B cell (primary cell): ENCODE data around the gene RETN. TPM values are rescaled to one million over a fixed set of nuclear protein-coding genes. Genes with fewer than 3 reads are reported as not detected.

Experiments used
- ATAC-seq: fragments of 200-7000 bp; cut with Tn5 transposase; one replicate; pipeline ENCODE4 v1.10.0; 2021; ENCODE audit warnings: low read depth, mild to moderate bottlenecking, moderate number of reproducible peaks, moderate library complexity
- CTCF ChIA-PET: fragments of 350-600 bp; sonication (Branson Sonifier 250); formaldehyde crosslinking; loops from one replicate; lab custom pipeline; 2021; ENCODE audit warnings: antibody characterized with exemption, inconsistent platforms; lab: Charles Lee
- POLR2A ChIA-PET: fragments of 350-600 bp; sonication (Branson Sonifier 250); formaldehyde crosslinking; loops from one replicate; lab custom pipeline; 2021; ENCODE audit warnings: antibody characterized with exemption; lab: Charles Lee
- DNase-seq: peaks from one replicate; pipeline ENCODE4 v3.0.0; 2013
- H2AFZ ChIP-seq: 2 replicates; pipeline ENCODE4 v1.6.1; 2012; ENCODE audit warnings: mild to moderate bottlenecking, low read depth, low read length; ENCODE audit not compliant: insufficient read depth, poor library complexity, severe bottlenecking
- H3K27ac ChIP-seq, 2 donors: 1 replicate in 1 of 2; 2 replicates in 1 of 2; pipeline ENCODE4 v1.5.1; 2012 to 2013; ENCODE audit warnings: low read length in 2 of 2, mild to moderate bottlenecking in 2 of 2, moderate library complexity in 1 of 2
- H3K27me3 ChIP-seq, 4 experiments: fragments of 200-600 bp in 1 of 4; sonication (generic) in 1 of 4; replicated peaks in 1 of 4; 1 replicate in 2 of 4; 2 replicates in 2 of 4; pipeline versions ENCODE4 v1.6.1 to v1.7.0; 2013 to 2016; ENCODE audit warnings: low read length in 3 of 4, mild to moderate bottlenecking in 2 of 4, mixed read lengths in 1 of 4, moderate library complexity in 1 of 4; ENCODE audit not compliant: insufficient read depth in 4 of 4, control insufficient read depth in 3 of 4; ENCODE audit errors: control extremely low read depth in 1 of 4
- H3K36me3 ChIP-seq, 2 experiments: replicated peaks in 1 of 2; 1 replicate in 1 of 2; 2 replicates in 1 of 2; pipeline versions ENCODE4 v1.6.1 to v1.7.1; 2013; ENCODE audit warnings: low read length in 1 of 2; ENCODE audit not compliant: insufficient read depth in 2 of 2, control insufficient read depth in 1 of 2; ENCODE audit errors: control extremely low read depth in 1 of 2, extremely low read depth in 1 of 2
- H3K4me1 ChIP-seq, 2 donors: fragments of 200-600 bp in 1 of 2; sonication (generic) in 1 of 2; 1 replicate in 1 of 2; 2 replicates in 1 of 2; pipeline versions ENCODE4 v1.5.1 to v1.6.1; 2013 to 2017; ENCODE audit warnings: low read length in 2 of 2; ENCODE audit not compliant: control insufficient read depth in 2 of 2, insufficient read depth in 2 of 2
- H3K4me2 ChIP-seq: replicated peaks from 2 replicates; pipeline ENCODE3; 2012; ENCODE audit warnings: mild to moderate bottlenecking, low read depth, low read length; ENCODE audit not compliant: poor library complexity, severe bottlenecking
- H3K4me3 ChIP-seq, 5 experiments: fragments of 200-600 bp in 1 of 5; sonication (generic) in 1 of 5; 1 replicate in 3 of 5; 2 replicates in 2 of 5; pipeline versions ENCODE4 v1.5.1 to v1.7.0; 2011 to 2016; ENCODE audit warnings: low read length in 4 of 5, mild to moderate bottlenecking in 4 of 5, low read depth in 2 of 5, control low read depth in 1 of 5, moderate library complexity in 1 of 5; ENCODE audit not compliant: insufficient read depth in 1 of 5; ENCODE audit errors: control extremely low read depth in 1 of 5, extremely low read depth in 1 of 5
- H3K79me2 ChIP-seq: fragments of 200-600 bp; sonication (generic); one replicate; pipeline ENCODE4 v1.6.0; 2016; ENCODE audit warnings: low read length; ENCODE audit not compliant: control insufficient read depth, insufficient read depth
- H3K9ac ChIP-seq: fragments of 200-600 bp; sonication (generic); 2 replicates; pipeline ENCODE4 v1.6.1; 2017; ENCODE audit warnings: mild to moderate bottlenecking, low read length, moderate library complexity
- H3K9me3 ChIP-seq, 3 donors: one replicate each; pipeline versions ENCODE4 v1.6.1 to v1.7.1; 2013; ENCODE audit warnings: low read length in 2 of 3; ENCODE audit not compliant: control insufficient read depth in 2 of 3, insufficient read depth in 1 of 3; ENCODE audit errors: control extremely low read depth in 1 of 3
- H4K20me1 ChIP-seq: 2 replicates; pipeline ENCODE4 v1.6.0; 2012; ENCODE audit warnings: mild to moderate bottlenecking, low read length; ENCODE audit not compliant: insufficient read depth, control insufficient read depth, poor library complexity, severe bottlenecking
- H3K27ac Mint-ChIP-seq: one replicate; pipeline ENCODE4 v1.8.0; 2021; ENCODE audit warnings: mixed read lengths
- H3K27me3 Mint-ChIP-seq: one replicate; pipeline ENCODE4 v1.8.0; 2021; ENCODE audit warnings: mixed read lengths
- H3K4me1 Mint-ChIP-seq: one replicate; pipeline ENCODE4 v1.8.0; 2021; ENCODE audit warnings: mixed read lengths
- H3K4me3 Mint-ChIP-seq: one replicate; pipeline ENCODE4 v1.8.0; 2021; ENCODE audit warnings: mixed read lengths
- H3K9me3 Mint-ChIP-seq: one replicate; pipeline ENCODE4 v1.8.0; 2022; ENCODE audit warnings: mixed read lengths; ENCODE audit not compliant: insufficient read depth
- EZH2 ChIP-seq: IDR thresholded peaks from 2 replicates; pipeline ENCODE4 v1.6.1; 2012; ENCODE audit warnings: borderline replicate concordance, low read depth, mild to moderate bottlenecking, moderate library complexity, low read length; ENCODE audit not compliant: insufficient read depth, poor library complexity, severe bottlenecking
- WGBS: methylation state at CpG from one replicate; pipeline ENCODE4 v1.1.5; 2013; ENCODE audit warnings: missing lambda C conversion rate; ENCODE audit not compliant: insufficient coverage; 5-methylcytosine and 5-hydroxymethylcytosine counted together
- intact Hi-C: fragments of 100-400 bp; cut with micrococcal nuclease; formaldehyde crosslinking; loops from one replicate; pipeline ENCODE4 v1.10.0; 2022
- polyA plus RNA-seq: library from polyadenylated mRNA; depleted of rRNA; stranded (reverse); fragments of >200 nt; gene quantifications from 2 replicates; pipeline ENCODE4 v1.2.3, GENCODE V29; 2012
- total RNA-seq, 2 donors: library from RNA; stranded (reverse); fragments of 120-200 nt in 1 of 2; gene quantifications; 1 replicate in 1 of 2; 2 replicates in 1 of 2; pipeline versions ENCODE4 v1.2.3 to v1.2.4, GENCODE V29; 2013 to 2022
- TF ChIP-seq, protein P1 (sequence below): fragments of 200-600 bp; IDR thresholded peaks from one replicate; pipeline ENCODE4 v1.8.0; 2022; ENCODE audit warnings: antibody characterized with exemption, mild to moderate bottlenecking

RETN gene
- total and polyA plus RNA-seq, 2 donors (not counting 1 experiment from before 2014, with no cell fraction given): not detected

DNA sequence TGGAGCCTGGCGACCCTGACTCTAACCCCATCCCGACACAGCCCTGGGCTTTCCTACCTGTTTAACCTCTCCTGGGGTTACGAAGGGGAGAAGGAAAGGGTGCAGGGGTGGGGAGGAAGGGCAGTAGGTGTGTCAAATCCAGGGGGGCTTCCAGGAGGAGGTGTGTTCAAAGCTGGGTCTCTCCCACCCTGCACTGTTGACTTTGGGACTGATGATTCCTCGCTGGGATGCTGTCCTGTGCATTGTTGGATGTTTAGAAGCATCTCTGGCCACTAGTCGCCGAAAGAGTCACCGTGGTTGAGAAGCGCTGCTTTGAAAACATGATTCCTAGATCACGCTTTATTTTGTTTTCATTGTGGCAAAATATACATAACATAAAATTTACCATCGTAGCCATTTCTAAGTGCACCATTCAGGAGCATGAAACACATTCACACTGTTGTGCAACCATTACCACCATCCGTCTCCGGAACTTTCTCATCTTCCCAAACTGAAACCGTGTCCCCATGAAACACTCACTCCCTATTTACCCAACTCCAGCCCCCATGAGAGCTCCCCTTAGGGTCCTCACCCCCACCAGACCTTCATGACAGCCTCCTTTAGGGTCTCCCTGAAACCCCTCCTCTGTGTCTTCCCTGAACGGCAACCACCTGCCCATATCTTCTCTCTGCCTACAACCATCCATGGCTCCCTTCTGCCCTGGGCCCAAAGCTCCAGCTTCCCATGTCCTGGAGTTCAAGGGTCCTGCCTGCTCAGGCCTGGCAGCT lies 37.5 kb downstream of the RETN start:
- ATAC-seq (no peak), DNase-seq (no peak)
- peaks cover 88 to 97% of the 10 kb centered on the region in 2 donors for H3K4me1 ChIP-seq
- intact Hi-C loops: loop anchor here (10.0 kb wide), 1 partner anchor 362 kb away; the partner anchor contains the start of gene ARHGEF18
- peaks cover 68% of the 10 kb centered on the region for H3K79me2 ChIP-seq
- peak overlapping the region; percentile 95 to 98 for H3K27ac ChIP-seq
- Mint-ChIP-seq H3K27ac (peak overlapping the region; percentile 100), H3K4me1 (peaks cover 87% of the 10 kb centered on the region), H3K9me3 (no peaks in the 10 kb centered on the region), H3K4me3 (peak overlapping the region; percentile 87), H3K27me3 (no peaks in the 10 kb centered on the region)
- no peaks in the 10 kb centered on the region for H3K36me3 ChIP-seq
- H3K9me3 ChIP-seq: peaks cover 0 to 2% (median 0%) of the 10 kb centered on the region in 3 donors
- POLR2A ChIA-PET: interaction anchor here (0.6 to 1.5 kb wide), 6 partner anchors 11 to 97 kb away, joined by 3 to 9 read pairs (median 5); no protein-coding TSS in a partner anchor
- TF ChIP-seq EZH2: no peak
- TF ChIP-seq, protein P1, sequence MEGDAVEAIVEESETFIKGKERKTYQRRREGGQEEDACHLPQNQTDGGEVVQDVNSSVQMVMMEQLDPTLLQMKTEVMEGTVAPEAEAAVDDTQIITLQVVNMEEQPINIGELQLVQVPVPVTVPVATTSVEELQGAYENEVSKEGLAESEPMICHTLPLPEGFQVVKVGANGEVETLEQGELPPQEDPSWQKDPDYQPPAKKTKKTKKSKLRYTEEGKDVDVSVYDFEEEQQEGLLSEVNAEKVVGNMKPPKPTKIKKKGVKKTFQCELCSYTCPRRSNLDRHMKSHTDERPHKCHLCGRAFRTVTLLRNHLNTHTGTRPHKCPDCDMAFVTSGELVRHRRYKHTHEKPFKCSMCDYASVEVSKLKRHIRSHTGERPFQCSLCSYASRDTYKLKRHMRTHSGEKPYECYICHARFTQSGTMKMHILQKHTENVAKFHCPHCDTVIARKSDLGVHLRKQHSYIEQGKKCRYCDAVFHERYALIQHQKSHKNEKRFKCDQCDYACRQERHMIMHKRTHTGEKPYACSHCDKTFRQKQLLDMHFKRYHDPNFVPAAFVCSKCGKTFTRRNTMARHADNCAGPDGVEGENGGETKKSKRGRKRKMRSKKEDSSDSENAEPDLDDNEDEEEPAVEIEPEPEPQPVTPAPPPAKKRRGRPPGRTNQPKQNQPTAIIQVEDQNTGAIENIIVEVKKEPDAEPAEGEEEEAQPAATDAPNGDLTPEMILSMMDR: no peak
- 82% methylated on average over 7 of the region's 14 CpGs for WGBS
- CTCF ChIA-PET: interaction anchor here (1.0 to 3.2 kb wide), 6 partner anchors 10 to 93 kb away, joined by 3 to 24 read pairs (median 4); partner anchors contain the start of gene TRAPPC5
- peak overlapping the region; percentile 39 for H2AFZ ChIP-seq
- H4K20me1 ChIP-seq: no peaks in the 10 kb centered on the region
- H3K27me3 ChIP-seq: no peaks in the 10 kb centered on the region
- H3K9ac ChIP-seq: peak overlapping the region; percentile 38
- peak overlapping the region; percentile 71 for H3K4me2 ChIP-seq
- peak overlapping the region in 4 of 5 experiments; percentile 12 to 42 (median 18) for H3K4me3 ChIP-seq
